Activated B cell treated with CpG ODN at 0.5 μM for 24 hours (primary cell): Measurements from ENCODE around the gene MCC. TPM values are rescaled to one million over a fixed set of nuclear protein-coding genes. Genes with fewer than 3 reads are reported as not detected.

ENCODE experiments used
- ATAC-seq: fragments of 200-7000 bp; cut with Tn5 transposase; one replicate; pipeline ENCODE4 v1.10.0; 2021; ENCODE audit warnings: low read depth, mild to moderate bottlenecking, moderate library complexity
- CTCF ChIA-PET: fragments of 350-600 bp; sonication (Branson Sonifier 250); formaldehyde crosslinking; loops from one replicate; lab custom pipeline; 2021; ENCODE audit warnings: antibody characterized with exemption; lab: Charles Lee
- POLR2A ChIA-PET: fragments of 350-600 bp; sonication (Branson Sonifier 250); formaldehyde crosslinking; loops from one replicate; lab custom pipeline; 2021; ENCODE audit warnings: antibody characterized with exemption; lab: Charles Lee
- DNase-seq: peaks from one replicate; pipeline ENCODE4 v3.0.0; 2022
- H3K27ac Mint-ChIP-seq: one replicate; pipeline ENCODE4 v1.8.0; 2020; ENCODE audit warnings: mixed read lengths
- H3K27me3 Mint-ChIP-seq: one replicate; pipeline ENCODE4 v1.8.0; 2021; ENCODE audit warnings: mixed read lengths
- H3K36me3 Mint-ChIP-seq: one replicate; pipeline ENCODE4 v1.8.0; 2021; ENCODE audit warnings: low read depth, mixed read lengths
- H3K4me1 Mint-ChIP-seq: one replicate; pipeline ENCODE4 v1.8.0; 2021; ENCODE audit warnings: mixed read lengths
- H3K4me3 Mint-ChIP-seq: one replicate; pipeline ENCODE4 v1.8.0; 2020; ENCODE audit warnings: mild to moderate bottlenecking, mixed read lengths
- H3K9me3 Mint-ChIP-seq: one replicate; pipeline ENCODE4 v1.8.0; 2020; ENCODE audit warnings: mixed read lengths
- CTCF ChIP-seq: fragments of 200-600 bp; IDR thresholded peaks from one replicate; pipeline ENCODE4 v1.8.0; 2022; ENCODE audit warnings: antibody characterized with exemption, mild to moderate bottlenecking
- intact Hi-C: fragments of 100-400 bp; cut with micrococcal nuclease; formaldehyde crosslinking; loops from one replicate; pipeline ENCODE4 v1.15.1; 2024
- total RNA-seq: library from RNA; stranded (reverse); gene quantifications from 2 replicates; pipeline ENCODE4 v1.2.3, GENCODE V29; 2022

The MCC gene
- total RNA-seq, 1 donor from 2014 or later = 0.22 TPM

DNA sequence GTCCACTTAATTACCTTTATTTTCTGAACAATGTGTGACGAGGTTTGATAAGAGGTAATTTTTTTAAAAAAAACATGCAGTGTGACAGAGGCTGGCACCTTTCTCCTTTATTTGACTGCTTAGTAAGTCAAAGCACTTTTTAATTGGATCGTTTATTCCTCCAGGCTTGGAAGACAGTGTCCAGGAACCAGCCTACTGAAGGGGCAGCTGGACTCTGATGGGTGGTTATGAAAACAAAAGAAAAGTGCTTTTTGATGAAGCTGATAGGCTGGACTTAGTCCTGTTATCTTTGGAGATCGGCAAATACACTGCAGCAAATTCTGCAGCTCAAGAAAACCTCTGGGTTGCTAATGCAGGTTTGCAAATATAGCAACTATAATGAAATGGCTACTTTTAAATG lies 370.0 kb downstream of the MCC start:
- no peak for DNase-seq
- Mint-ChIP-seq H3K27me3 (peaks cover 11% of the 10 kb centered on the region), H3K4me3 (no peak overlapping the region), H3K36me3 (no peaks in the 10 kb centered on the region), H3K27ac (no peak overlapping the region), H3K9me3 (no peaks in the 10 kb centered on the region), H3K4me1 (no peaks in the 10 kb centered on the region)
- CTCF ChIA-PET = no interaction called here
- ATAC-seq = no peak
- POLR2A ChIA-PET = no interaction called here
- intact Hi-C loops = no loop called here
- no peak for TF ChIP-seq CTCF

GRCh38 chr5:113117543-113118115 lies 370.6 kb downstream of the MCC start:
- ChIA-PET CTCF (no interaction called here), POLR2A (no interaction called here)
- Mint-ChIP-seq H3K4me1 (no peaks in the 10 kb centered on the region), H3K9me3 (no peaks in the 10 kb centered on the region), H3K4me3 (no peak overlapping the region), H3K27me3 (peaks cover 11% of the 10 kb centered on the region), H3K36me3 (no peaks in the 10 kb centered on the region), H3K27ac (no peak overlapping the region)
- DNase-seq = no peak
- no peak for TF ChIP-seq CTCF
- no peak for ATAC-seq
- intact Hi-C loops = no loop called here

- CTCF ChIA-PET = no interaction called here
- peaks cover 16% of the 10 kb centered on the region for H3K27me3 Mint-ChIP-seq
- no peak for ATAC-seq
- no peaks in the 10 kb centered on the region for H3K36me3 Mint-ChIP-seq
- H3K4me1 Mint-ChIP-seq = no peaks in the 10 kb centered on the region
- no peak for TF ChIP-seq CTCF
- no peak for DNase-seq
- H3K9me3 Mint-ChIP-seq = no peaks in the 10 kb centered on the region
- POLR2A ChIA-PET = no interaction called here
- no peak overlapping the region for H3K4me3 Mint-ChIP-seq
- intact Hi-C loops = no loop called here
- H3K27ac Mint-ChIP-seq = no peak overlapping the region
Observed at GRCh38 chr5:113115956-113116355, 372.3 kb downstream of the MCC start.

GRCh38 chr5:113115061-113115460 lies 373.2 kb downstream of the MCC start:
- H3K27me3 Mint-ChIP-seq = peaks cover 16% of the 10 kb centered on the region
- ChIA-PET CTCF (no interaction called here), POLR2A (no interaction called here)
- no peak overlapping the region for H3K27ac Mint-ChIP-seq
- no peaks in the 10 kb centered on the region for H3K36me3 Mint-ChIP-seq
- no peak for TF ChIP-seq CTCF
- H3K9me3 Mint-ChIP-seq = no peaks in the 10 kb centered on the region
- intact Hi-C loops = no loop called here
- no peak for ATAC-seq
- no peaks in the 10 kb centered on the region for H3K4me1 Mint-ChIP-seq
- DNase-seq = no peak
- no peak overlapping the region for H3K4me3 Mint-ChIP-seq

GRCh38 chr5:113114559-113114958 lies 373.7 kb downstream of the MCC start:
- CTCF ChIA-PET = no interaction called here
- ATAC-seq (no peak), DNase-seq (no peak)
- Mint-ChIP-seq H3K27ac (no peak overlapping the region), H3K9me3 (no peaks in the 10 kb centered on the region), H3K4me1 (no peaks in the 10 kb centered on the region), H3K4me3 (no peak overlapping the region), H3K27me3 (peaks cover 16% of the 10 kb centered on the region), H3K36me3 (no peaks in the 10 kb centered on the region)
- no peak for TF ChIP-seq CTCF
- POLR2A ChIA-PET = no interaction called here
- intact Hi-C loops = no loop called here
